HepG2 (cell line): Measurements from ENCODE around the gene KXD1. TPM values are rescaled to one million over a fixed set of nuclear protein-coding genes. Genes with fewer than 3 reads are reported as not detected.
A peak's percentile ranks its signal among the peaks of the same experiment; 100 is the strongest.

ENCODE experiments used
- DNMT1 ChIP-seq: sonication (generic); formaldehyde crosslinking; IDR thresholded peaks from 2 replicates; pipeline ENCODE4 v1.5.1; 2020; ENCODE audit warnings: mild to moderate bottlenecking, missing genetic modification reagents
- ERF ChIP-seq: IDR thresholded peaks from 2 replicates; pipeline ENCODE4 v1.6.1; 2018; ENCODE audit warnings: missing biosample characterization, missing genetic modification reagents
- FOXO4 ChIP-seq: sonication (generic); formaldehyde crosslinking; conservative IDR thresholded peaks from 2 replicates; pipeline ENCODE4 v1.8.1; 2023; ENCODE audit warnings: missing genetic modification reagents
- GTF3A ChIP-seq: sonication (generic); formaldehyde crosslinking; conservative IDR thresholded peaks from 2 replicates; pipeline ENCODE4 v1.4.0; 2020; ENCODE audit warnings: mild to moderate bottlenecking, missing genetic modification reagents
- HIVEP1 ChIP-seq: sonication (generic); formaldehyde crosslinking; IDR thresholded peaks from 2 replicates; pipeline ENCODE4 v1.4.0; 2020; ENCODE audit warnings: mild to moderate bottlenecking, missing genetic modification reagents
- KLF9 ChIP-seq: IDR thresholded peaks from 2 replicates; pipeline ENCODE4 v1.6.1; 2016; ENCODE audit warnings: low read depth
- PAXIP1 ChIP-seq: sonication (generic); formaldehyde crosslinking; conservative IDR thresholded peaks from 2 replicates; pipeline ENCODE4 v1.4.0; 2020; ENCODE audit warnings: mild to moderate bottlenecking, missing genetic modification reagents, moderate library complexity
- PCBP1 ChIP-seq: fragments of 200-400 bp; formaldehyde crosslinking; IDR thresholded peaks from 2 replicates; pipeline ENCODE4 v1.6.1; 2017; ENCODE audit warnings: mild to moderate bottlenecking, low read depth, low read length, borderline replicate concordance
- SKI ChIP-seq: fragments of 450-650 bp; IDR thresholded peaks from one replicate; pipeline ENCODE4 v1.6.1; 2018; ENCODE audit warnings: mild to moderate bottlenecking; ENCODE audit not compliant: partially characterized antibody
- SMARCC2 ChIP-seq: fragments of 450-650 bp; IDR thresholded peaks from 2 replicates; pipeline ENCODE4 v1.6.1; 2017; ENCODE audit warnings: antibody characterized with exemption, mild to moderate bottlenecking
- SOX6 ChIP-seq, 2 experiments: fragments of 450-650 bp in 1 of 2; sonication (generic) in 1 of 2; formaldehyde crosslinking in 1 of 2; IDR thresholded peaks; 2 replicates each; pipeline versions ENCODE4 v1.4.0 to v1.6.1; 2017 to 2020; ENCODE audit warnings: antibody characterized with exemption in 1 of 2, mild to moderate bottlenecking in 1 of 2, missing genetic modification reagents in 1 of 2
- ZBTB7A ChIP-seq: sonication (generic); formaldehyde crosslinking; IDR thresholded peaks from 2 replicates; pipeline ENCODE4 v1.8.0; 2022; ENCODE audit warnings: mild to moderate bottlenecking, missing genetic modification reagents
- ZNF136 ChIP-seq: sonication (generic); formaldehyde crosslinking; IDR thresholded peaks from 2 replicates; pipeline ENCODE4 v1.8.1; 2022; ENCODE audit warnings: low read depth, mild to moderate bottlenecking, moderate library complexity, missing genetic modification reagents
- ZNF292 ChIP-seq: sonication (generic); formaldehyde crosslinking; IDR thresholded peaks from 2 replicates; pipeline ENCODE4 v1.8.1; 2022; ENCODE audit warnings: mild to moderate bottlenecking, low read depth, missing genetic modification reagents, borderline replicate concordance
- ZNF367 ChIP-seq: sonication (generic); formaldehyde crosslinking; IDR thresholded peaks from 2 replicates; pipeline ENCODE4 v1.4.0; 2020; ENCODE audit warnings: missing genetic modification reagents, borderline replicate concordance
- ZNF460 ChIP-seq: sonication (generic); formaldehyde crosslinking; IDR thresholded peaks from 2 replicates; pipeline ENCODE4 v1.5.1; 2020; ENCODE audit warnings: missing genetic modification reagents, mild to moderate bottlenecking, borderline replicate concordance
- ZNF687 ChIP-seq: sonication (generic); formaldehyde crosslinking; IDR thresholded peaks from 2 replicates; pipeline ENCODE4 v1.5.1; 2020; ENCODE audit warnings: mild to moderate bottlenecking, missing genetic modification reagents, moderate library complexity
- ZNF792 ChIP-seq: IDR thresholded peaks from 2 replicates; pipeline ENCODE4 v1.6.1; 2016
- ZNF891 ChIP-seq: sonication (generic); formaldehyde crosslinking; IDR thresholded peaks from 2 replicates; pipeline ENCODE4 v1.5.0; 2020; ENCODE audit warnings: mild to moderate bottlenecking, missing genetic modification reagents
- ZSCAN31 ChIP-seq: sonication (generic); formaldehyde crosslinking; IDR thresholded peaks from 2 replicates; pipeline ENCODE4 v1.5.0; 2020; ENCODE audit warnings: low read depth, mild to moderate bottlenecking, missing genetic modification reagents
- polyA plus RNA-seq, 8 experiments: library from polyadenylated mRNA; depleted of rRNA in 3 of 8; stranded (reverse) in 7 of 8; unstranded in 1 of 8; fragments of >200 nt; fragmentation: Illumina TruSeq in 4 of 8; extraction: Trizol in 4 of 8; gene quantifications; 2 replicates each; pipeline versions ENCODE4 v1.2.1 to v1.2.3, GENCODE V29; 2011 to 2016; ENCODE audit warnings: low read depth in 4 of 8, missing spikeins in 1 of 8, mixed read lengths in 1 of 8; ENCODE audit not compliant: insufficient read depth in 1 of 8
- total RNA-seq, 5 experiments: library from RNA; depleted of rRNA; stranded (reverse); fragments of >200 nt; fragmentation: Illumina TruSeq; extraction: Trizol; gene quantifications; 2 replicates each; pipeline ENCODE4 v1.2.3, GENCODE V29; 2016; ENCODE audit warnings: low read depth in 1 of 5

Gene KXD1
- total and polyA plus RNA-seq, 2 of the 13 experiments (the other 11 are each of a cell fraction or from before 2014, with no cell fraction given) = 44.6 to 143 TPM

GRCh38 chr19:18514800-18515682 lies 42.6 kb upstream of the KXD1 start (continued):
- TF ChIP-seq FOXO4 (CRISPR knock-in tag) (no peak), ZNF687 (peak; percentile 99), ZNF460 (CRISPR knock-in tag) (peak; percentile 83; the same call in 1 of the 2 replicates), ZNF891 (CRISPR knock-in tag) (peak; percentile 83; the same call in 1 of the 2 replicates), ZBTB7A (peak; percentile 99), SMARCC2 (no peak), ERF (CRISPR knock-in tag) (peak; percentile 100), SKI (peak; percentile 99), KLF9 (CRISPR knock-in tag) (peak; percentile 78; the same call in 1 of the 2 replicates), GTF3A (CRISPR knock-in tag) (0 out of 2 replicates have a peak, but pooled peaks have one; percentile 51), ZNF792 (CRISPR knock-in tag) (peak; percentile 98), DNMT1 (peak; percentile 57; the same call in 1 of the 2 replicates), SOX6 (IDR thresholded peaks at IDR 0.05) (no peak), SOX6 (CRISPR knock-in tag; IDR thresholded peaks at IDR 0.05) (peak; percentile 97), ZNF136 (CRISPR knock-in tag) (0 out of 2 replicates have a peak, but pooled peaks have one; percentile 95), PCBP1 (no peak), ZNF367 (no peak), PAXIP1 (CRISPR knock-in tag) (peak; percentile 99), ZNF292 (peak; percentile 98; the same call in 1 of the 2 replicates), ZSCAN31 (peak; percentile 75; the same call in 1 of the 2 replicates), HIVEP1 (CRISPR knock-in tag) (peak; percentile 100)
